ENCODE results near the gene PDE6H. TPM values are rescaled to one million over a fixed set of nuclear protein-coding genes. Genes with fewer than 3 reads are reported as not detected.
A peak's percentile ranks its signal among the peaks of the same experiment; 100 is the strongest.

The PDE6H gene
- total and polyA plus RNA-seq, 4 donors: not detected

DNA sequence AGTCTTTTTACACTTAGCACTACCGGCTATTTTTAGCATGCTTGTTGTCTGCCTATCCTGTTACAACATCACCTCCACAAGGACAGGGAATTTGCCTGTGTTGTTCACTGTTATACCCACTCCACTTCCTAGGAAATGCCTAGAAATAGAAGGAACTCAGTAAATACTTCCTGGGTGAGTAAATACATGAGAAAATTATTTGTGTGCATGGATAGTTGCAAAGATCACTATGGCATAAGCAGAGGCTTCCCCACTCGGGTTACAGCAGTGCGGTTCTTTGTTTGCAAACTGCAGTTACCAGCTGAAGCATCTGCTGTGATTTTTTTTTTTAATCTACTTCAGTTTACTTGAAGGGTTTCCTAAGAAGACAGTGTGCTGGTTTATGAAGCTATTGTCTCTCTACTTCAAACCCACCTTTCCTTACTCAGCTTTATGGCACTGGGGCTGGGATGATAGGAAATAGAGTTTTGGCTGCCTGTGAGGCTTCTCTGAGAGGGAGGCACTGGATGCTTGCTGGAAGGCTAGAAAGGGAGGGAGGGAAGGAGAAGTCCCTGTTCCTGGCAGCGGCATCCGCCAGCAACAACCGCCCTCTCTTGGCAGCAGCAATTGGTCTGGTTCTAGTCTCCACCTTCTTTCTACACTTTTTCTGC, 29.0 kb downstream of the PDE6H start:
- Histone ChIP-seq H3K27me3 (ENCODE audit: control insufficient read depth in 4 of 4, insufficient read depth in 4 of 4, low read length in 3 of 4) (peaks cover 0 to 3% (median 0%) of the 10 kb centered on the region in 4 donors), H3K27ac (ENCODE audit: low read depth in 1 of 2, low read length in 2 of 2) (no peak overlapping the region), H3K4me3 (ENCODE audit: low read depth in 1 of 3, low read length in 3 of 3) (no peak overlapping the region), H3K9ac (ENCODE audit: low read depth in 1 of 2, low read length in 2 of 2) (no peak overlapping the region), H3K36me3 (ENCODE audit: control insufficient read depth in 4 of 4, insufficient read depth in 3 of 4, low read depth in 1 of 4, low read length in 3 of 4) (no peaks in the 10 kb centered on the region), H3K4me1 (ENCODE audit: control insufficient read depth in 4 of 4, insufficient read depth in 4 of 4, low read length in 3 of 4) (peaks cover 0 to 2% (median 0%) of the 10 kb centered on the region in 4 donors), H3K9me3 (ENCODE audit: control insufficient read depth in 4 of 4, low read length in 3 of 4) (no peaks in the 10 kb centered on the region)
- whole genome bisulfite sequencing: 28% methylated on average over 6 of the region's 6 CpGs
- no peak for DNase-seq (ENCODE audit: low spot score)
- TF ChIP-seq RAD21 (IDR thresholded peaks at IDR 0.05) (peak in 1 of 2 donors; percentile 21), JUND (IDR thresholded peaks at IDR 0.05) (no peak)

DNA sequence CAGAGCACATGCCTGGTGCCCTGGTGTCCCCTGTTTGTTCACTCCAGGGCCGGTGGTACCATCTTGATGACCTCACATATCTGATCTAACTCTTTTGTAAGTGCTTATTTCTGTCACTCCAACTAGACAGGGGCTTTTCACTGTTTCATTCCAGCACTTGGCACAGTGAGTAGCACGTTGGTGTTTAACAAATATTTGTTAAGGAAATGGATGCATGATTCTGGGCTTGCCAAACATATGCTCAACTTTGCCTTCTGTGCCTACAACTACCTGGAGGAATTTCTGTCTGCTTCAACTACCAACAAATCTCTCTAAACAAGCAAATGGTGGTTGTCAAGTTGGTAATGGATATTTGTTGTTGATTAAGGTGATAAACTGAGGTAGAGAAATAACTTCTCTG, 31.6 kb downstream of the PDE6H start:
- Histone ChIP-seq H3K4me3 (ENCODE audit: low read depth in 1 of 3, low read length in 3 of 3) (no peak overlapping the region), H3K9me3 (ENCODE audit: control insufficient read depth in 4 of 4, low read length in 3 of 4) (no peaks in the 10 kb centered on the region), H3K9ac (ENCODE audit: low read depth in 1 of 2, low read length in 2 of 2) (no peak overlapping the region), H3K4me1 (ENCODE audit: control insufficient read depth in 4 of 4, insufficient read depth in 4 of 4, low read length in 3 of 4) (peaks cover 0 to 2% (median 0%) of the 10 kb centered on the region in 4 donors), H3K27me3 (ENCODE audit: control insufficient read depth in 4 of 4, insufficient read depth in 4 of 4, low read length in 3 of 4) (peaks cover 0 to 6% (median 2%) of the 10 kb centered on the region in 4 donors), H3K36me3 (ENCODE audit: control insufficient read depth in 4 of 4, insufficient read depth in 3 of 4, low read depth in 1 of 4, low read length in 3 of 4) (no peaks in the 10 kb centered on the region), H3K27ac (ENCODE audit: low read depth in 1 of 2, low read length in 2 of 2) (no peak overlapping the region)
- 52% methylated on average over 2 of the region's 2 CpGs for WGBS
- no peak for DNase-seq (ENCODE audit: low spot score)
- TF ChIP-seq, protein P1, sequence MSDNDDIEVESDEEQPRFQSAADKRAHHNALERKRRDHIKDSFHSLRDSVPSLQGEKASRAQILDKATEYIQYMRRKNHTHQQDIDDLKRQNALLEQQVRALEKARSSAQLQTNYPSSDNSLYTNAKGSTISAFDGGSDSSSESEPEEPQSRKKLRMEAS (IDR thresholded peaks at IDR 0.05): no peak
- TF ChIP-seq JUND (IDR thresholded peaks at IDR 0.05) (no peak), RXRA (IDR thresholded peaks at IDR 0.05) (no peak), FOXA2 (IDR thresholded peaks at IDR 0.05) (no peak)
- TF ChIP-seq, protein P2, sequence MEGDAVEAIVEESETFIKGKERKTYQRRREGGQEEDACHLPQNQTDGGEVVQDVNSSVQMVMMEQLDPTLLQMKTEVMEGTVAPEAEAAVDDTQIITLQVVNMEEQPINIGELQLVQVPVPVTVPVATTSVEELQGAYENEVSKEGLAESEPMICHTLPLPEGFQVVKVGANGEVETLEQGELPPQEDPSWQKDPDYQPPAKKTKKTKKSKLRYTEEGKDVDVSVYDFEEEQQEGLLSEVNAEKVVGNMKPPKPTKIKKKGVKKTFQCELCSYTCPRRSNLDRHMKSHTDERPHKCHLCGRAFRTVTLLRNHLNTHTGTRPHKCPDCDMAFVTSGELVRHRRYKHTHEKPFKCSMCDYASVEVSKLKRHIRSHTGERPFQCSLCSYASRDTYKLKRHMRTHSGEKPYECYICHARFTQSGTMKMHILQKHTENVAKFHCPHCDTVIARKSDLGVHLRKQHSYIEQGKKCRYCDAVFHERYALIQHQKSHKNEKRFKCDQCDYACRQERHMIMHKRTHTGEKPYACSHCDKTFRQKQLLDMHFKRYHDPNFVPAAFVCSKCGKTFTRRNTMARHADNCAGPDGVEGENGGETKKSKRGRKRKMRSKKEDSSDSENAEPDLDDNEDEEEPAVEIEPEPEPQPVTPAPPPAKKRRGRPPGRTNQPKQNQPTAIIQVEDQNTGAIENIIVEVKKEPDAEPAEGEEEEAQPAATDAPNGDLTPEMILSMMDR (IDR thresholded peaks at IDR 0.05; ENCODE audit: low read depth, low read length, missing input control): no peak
- TF ChIP-seq, protein P3, sequence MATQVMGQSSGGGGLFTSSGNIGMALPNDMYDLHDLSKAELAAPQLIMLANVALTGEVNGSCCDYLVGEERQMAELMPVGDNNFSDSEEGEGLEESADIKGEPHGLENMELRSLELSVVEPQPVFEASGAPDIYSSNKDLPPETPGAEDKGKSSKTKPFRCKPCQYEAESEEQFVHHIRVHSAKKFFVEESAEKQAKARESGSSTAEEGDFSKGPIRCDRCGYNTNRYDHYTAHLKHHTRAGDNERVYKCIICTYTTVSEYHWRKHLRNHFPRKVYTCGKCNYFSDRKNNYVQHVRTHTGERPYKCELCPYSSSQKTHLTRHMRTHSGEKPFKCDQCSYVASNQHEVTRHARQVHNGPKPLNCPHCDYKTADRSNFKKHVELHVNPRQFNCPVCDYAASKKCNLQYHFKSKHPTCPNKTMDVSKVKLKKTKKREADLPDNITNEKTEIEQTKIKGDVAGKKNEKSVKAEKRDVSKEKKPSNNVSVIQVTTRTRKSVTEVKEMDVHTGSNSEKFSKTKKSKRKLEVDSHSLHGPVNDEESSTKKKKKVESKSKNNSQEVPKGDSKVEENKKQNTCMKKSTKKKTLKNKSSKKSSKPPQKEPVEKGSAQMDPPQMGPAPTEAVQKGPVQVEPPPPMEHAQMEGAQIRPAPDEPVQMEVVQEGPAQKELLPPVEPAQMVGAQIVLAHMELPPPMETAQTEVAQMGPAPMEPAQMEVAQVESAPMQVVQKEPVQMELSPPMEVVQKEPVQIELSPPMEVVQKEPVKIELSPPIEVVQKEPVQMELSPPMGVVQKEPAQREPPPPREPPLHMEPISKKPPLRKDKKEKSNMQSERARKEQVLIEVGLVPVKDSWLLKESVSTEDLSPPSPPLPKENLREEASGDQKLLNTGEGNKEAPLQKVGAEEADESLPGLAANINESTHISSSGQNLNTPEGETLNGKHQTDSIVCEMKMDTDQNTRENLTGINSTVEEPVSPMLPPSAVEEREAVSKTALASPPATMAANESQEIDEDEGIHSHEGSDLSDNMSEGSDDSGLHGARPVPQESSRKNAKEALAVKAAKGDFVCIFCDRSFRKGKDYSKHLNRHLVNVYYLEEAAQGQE (IDR thresholded peaks at IDR 0.05): no peak

DNA sequence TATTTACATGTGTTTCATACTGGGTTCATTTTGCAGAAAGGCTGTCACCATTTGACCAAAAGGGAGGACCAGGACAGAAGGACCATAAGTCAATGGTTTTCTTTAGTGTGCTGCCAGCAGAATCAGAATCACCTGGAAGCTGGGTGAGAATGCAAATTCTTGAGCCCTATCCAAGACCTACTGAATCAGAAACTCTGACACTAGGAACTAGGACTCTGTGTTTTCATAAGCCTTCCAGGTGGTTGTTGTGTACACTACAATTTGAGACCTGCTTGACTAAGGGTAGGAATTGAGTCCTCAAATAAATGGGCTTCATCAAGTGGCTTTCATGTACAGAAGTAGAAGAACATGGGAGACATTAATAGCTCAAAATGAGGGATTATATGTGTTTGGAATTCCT, 32.2 kb downstream of the PDE6H start:
- no peak for DNase-seq (ENCODE audit: low spot score)
- H3K9me3 ChIP-seq (ENCODE audit: control insufficient read depth in 4 of 4, low read length in 3 of 4): no peaks in the 10 kb centered on the region
- no peak for TF ChIP-seq FOXA1 (IDR thresholded peaks at IDR 0.05)
- TF ChIP-seq RXRA (IDR thresholded peaks at IDR 0.05): no peak
- no peak for TF ChIP-seq HNF4A (conservative IDR thresholded peaks at IDR 0.05)
- no peak for TF ChIP-seq HNF4G (IDR thresholded peaks at IDR 0.05)
- no peak for TF ChIP-seq SP1 (IDR thresholded peaks at IDR 0.05)
- no peak for TF ChIP-seq YY1 (IDR thresholded peaks at IDR 0.05)
- TF ChIP-seq, protein P2 (IDR thresholded peaks at IDR 0.05; ENCODE audit: low read depth, low read length, missing input control): no peak
- TF ChIP-seq TAF1 (conservative IDR thresholded peaks at IDR 0.05): no peak
- TF ChIP-seq FOXA2 (IDR thresholded peaks at IDR 0.05): no peak
- TF ChIP-seq JUND (IDR thresholded peaks at IDR 0.05): no peak
- TF ChIP-seq, protein P3 (IDR thresholded peaks at IDR 0.05): no peak
- TF ChIP-seq, protein P1 (IDR thresholded peaks at IDR 0.05): no peak
- TF ChIP-seq EGR1 (IDR thresholded peaks at IDR 0.05; ENCODE audit: low read depth in 2 of 2): no peak

More for the DNA sequence above, 32.2 kb downstream of the PDE6H start:
- H3K27ac ChIP-seq (ENCODE audit: low read depth in 1 of 2, low read length in 2 of 2): no peak overlapping the region
- H3K36me3 ChIP-seq (ENCODE audit: control insufficient read depth in 4 of 4, insufficient read depth in 3 of 4, low read depth in 1 of 4, low read length in 3 of 4): no peaks in the 10 kb centered on the region
- no peak overlapping the region for H3K4me3 ChIP-seq (ENCODE audit: low read depth in 1 of 3, low read length in 3 of 3)
- peaks cover 0 to 2% (median 0%) of the 10 kb centered on the region in 4 donors for H3K4me1 ChIP-seq (ENCODE audit: control insufficient read depth in 4 of 4, insufficient read depth in 4 of 4, low read length in 3 of 4)
- H3K9ac ChIP-seq (ENCODE audit: low read depth in 1 of 2, low read length in 2 of 2): no peak overlapping the region
- peaks cover 0 to 6% (median 2%) of the 10 kb centered on the region in 4 donors for H3K27me3 ChIP-seq (ENCODE audit: control insufficient read depth in 4 of 4, insufficient read depth in 4 of 4, low read length in 3 of 4)

Data from liver (tissue), 9 donors.